Mesenchymal stem cell (in vitro differentiated cells and primary cell): ENCODE data around the gene ACOT7.

ENCODE experiments used
- DNase-seq: peaks from one replicate; pipeline ENCODE4 v3.0.0-alpha.2; 2013
- H2AFZ ChIP-seq: one replicate; pipeline ENCODE4 v1.6.1; 2013; ENCODE audit warnings: low read depth, mild to moderate bottlenecking, control low read depth, inconsistent platforms, low read length, moderate library complexity
- H2AK5ac ChIP-seq: 2 replicates; pipeline ENCODE4 v1.6.1; 2013; ENCODE audit warnings: low read length, moderate library complexity, mild to moderate bottlenecking, inconsistent platforms; ENCODE audit not compliant: severe bottlenecking
- H2BK120ac ChIP-seq: one replicate; pipeline ENCODE4 v1.6.1; 2013; ENCODE audit warnings: low read depth, mild to moderate bottlenecking, inconsistent platforms, low read length, moderate library complexity
- H2BK12ac ChIP-seq, 2 experiments: one replicate each; pipeline ENCODE4 v1.6.1; 2013; ENCODE audit warnings: inconsistent platforms in 2 of 2, low read length in 2 of 2, mild to moderate bottlenecking in 2 of 2, moderate library complexity in 2 of 2, control low read depth in 1 of 2
- H2BK15ac ChIP-seq: one replicate; pipeline ENCODE4 v1.6.1; 2013; ENCODE audit warnings: mild to moderate bottlenecking, low read depth, inconsistent platforms; ENCODE audit not compliant: poor library complexity, severe bottlenecking
- H2BK5ac ChIP-seq: 2 replicates; pipeline ENCODE4 v1.6.1; 2013; ENCODE audit warnings: low read depth, mild to moderate bottlenecking, low read length, control low read depth, inconsistent platforms; ENCODE audit not compliant: poor library complexity, severe bottlenecking
- H3K14ac ChIP-seq, 2 experiments: one replicate each; pipeline ENCODE4 v1.6.1; 2013; ENCODE audit warnings: inconsistent platforms in 2 of 2, low read length in 2 of 2, control low read depth in 1 of 2, mild to moderate bottlenecking in 1 of 2, moderate library complexity in 1 of 2
- H3K18ac ChIP-seq, 2 experiments: one replicate each; pipeline ENCODE4 v1.6.1; 2013; ENCODE audit warnings: inconsistent platforms in 2 of 2, low read length in 2 of 2, control low read depth in 1 of 2, low read depth in 1 of 2, mild to moderate bottlenecking in 1 of 2
- H3K23ac ChIP-seq, 2 experiments: one replicate each; pipeline ENCODE4 v1.6.1; 2013; ENCODE audit warnings: inconsistent platforms in 2 of 2, low read length in 2 of 2, mild to moderate bottlenecking in 2 of 2, moderate library complexity in 2 of 2, control low read depth in 1 of 2
- H3K27ac ChIP-seq: 2 replicates; pipeline ENCODE4 v1.5.1; 2013; ENCODE audit warnings: mild to moderate bottlenecking, moderate library complexity, low read length, control low read depth, inconsistent platforms; ENCODE audit not compliant: poor library complexity, severe bottlenecking
- H3K27me3 ChIP-seq, 2 experiments: 2 replicates each; pipeline versions ENCODE4 v1.6.1 to v1.7.0; 2013; ENCODE audit warnings: low read length in 2 of 2, mild to moderate bottlenecking in 2 of 2, moderate library complexity in 2 of 2, control low read depth in 1 of 2, inconsistent platforms in 1 of 2; ENCODE audit not compliant: control insufficient read depth in 1 of 2, insufficient read depth in 1 of 2
- H3K36me3 ChIP-seq, 2 experiments: 2 replicates each; pipeline versions ENCODE4 v1.6.1 to v1.7.0; 2013; ENCODE audit warnings: low read length in 2 of 2, control low read depth in 1 of 2, inconsistent platforms in 1 of 2, low read depth in 1 of 2, mild to moderate bottlenecking in 1 of 2; ENCODE audit not compliant: insufficient read depth in 2 of 2, control insufficient read depth in 1 of 2
- H3K4ac ChIP-seq, 2 experiments: one replicate each; pipeline ENCODE4 v1.6.1; 2013; ENCODE audit warnings: inconsistent platforms in 2 of 2, low read length in 2 of 2, mild to moderate bottlenecking in 2 of 2, moderate library complexity in 2 of 2, control low read depth in 1 of 2, low read depth in 1 of 2
- H3K4me1 ChIP-seq: 2 replicates; pipeline ENCODE4 v1.6.1; 2013; ENCODE audit warnings: low read depth, low read length, control low read depth; ENCODE audit not compliant: control insufficient read depth, insufficient read depth
- H3K4me2 ChIP-seq: 2 replicates; pipeline ENCODE4 v1.6.1; 2013; ENCODE audit warnings: low read length, mild to moderate bottlenecking, inconsistent platforms; ENCODE audit not compliant: poor library complexity, severe bottlenecking
- H3K4me3 ChIP-seq, 2 experiments: 2 replicates each; pipeline versions ENCODE4 v1.5.1 to v1.7.0; 2013; ENCODE audit warnings: low read length in 2 of 2, mild to moderate bottlenecking in 2 of 2, control low read depth in 1 of 2, low read depth in 1 of 2; ENCODE audit not compliant: insufficient read depth in 1 of 2
- H3K79me1 ChIP-seq: replicated peaks from 2 replicates; pipeline ENCODE4 v1.6.1; 2013; ENCODE audit warnings: mild to moderate bottlenecking, control low read depth, low read length, inconsistent platforms; ENCODE audit not compliant: poor library complexity, severe bottlenecking
- H3K9ac ChIP-seq: 2 replicates; pipeline ENCODE4 v1.7.0; 2013; ENCODE audit warnings: mild to moderate bottlenecking, low read length, moderate library complexity
- H3K9me3 ChIP-seq: 2 replicates; pipeline ENCODE4 v1.7.0; 2013; ENCODE audit warnings: mild to moderate bottlenecking, low read length; ENCODE audit not compliant: control insufficient read depth
- H4K8ac ChIP-seq: one replicate; pipeline ENCODE4 v1.6.1; 2013; ENCODE audit warnings: inconsistent platforms, mild to moderate bottlenecking, low read length, moderate library complexity
- H4K91ac ChIP-seq: one replicate; pipeline ENCODE4 v1.6.1; 2013; ENCODE audit warnings: mild to moderate bottlenecking, low read length, inconsistent platforms
- WGBS: methylation state at CpG from one replicate; pipeline ENCODE4 v1.1.7; 2013; ENCODE audit warnings: mixed read lengths; 5-methylcytosine and 5-hydroxymethylcytosine counted together

ACOT7 gene

GRCh38 chr1:6410248-6410893 lies 16.8 kb upstream of the ACOT7 start:
- no peak for DNase-seq
- WGBS: 85% methylated on average over 12 of the region's 13 CpGs
- no peak overlapping the region for H3K9ac ChIP-seq
- H3K18ac ChIP-seq: no peak overlapping the region
- no peak overlapping the region for H3K27ac ChIP-seq
- no peak overlapping the region for H3K4me2 ChIP-seq
- H4K8ac ChIP-seq: no peak overlapping the region
- no peak overlapping the region for H3K14ac ChIP-seq
- peaks cover 6% of the 10 kb centered on the region for H3K4me1 ChIP-seq
- H2BK12ac ChIP-seq: no peak overlapping the region
- H3K9me3 ChIP-seq: no peaks in the 10 kb centered on the region
- H3K36me3 ChIP-seq: no peaks in the 10 kb centered on the region
- peak overlapping the region; percentile 38 for H2BK15ac ChIP-seq
- no peak overlapping the region for H2BK5ac ChIP-seq
- no peak overlapping the region for H2BK120ac ChIP-seq
- no peak overlapping the region for H2AFZ ChIP-seq
- no peak overlapping the region for H3K23ac ChIP-seq
- peaks cover 13 to 34% of the 10 kb centered on the region in 2 experiments for H3K27me3 ChIP-seq
- H4K91ac ChIP-seq: no peak overlapping the region
- H3K79me1 ChIP-seq: no peaks in the 10 kb centered on the region
- no peak overlapping the region for H3K4ac ChIP-seq
- no peak overlapping the region for H3K4me3 ChIP-seq
- no peak overlapping the region for H2AK5ac ChIP-seq

DNA sequence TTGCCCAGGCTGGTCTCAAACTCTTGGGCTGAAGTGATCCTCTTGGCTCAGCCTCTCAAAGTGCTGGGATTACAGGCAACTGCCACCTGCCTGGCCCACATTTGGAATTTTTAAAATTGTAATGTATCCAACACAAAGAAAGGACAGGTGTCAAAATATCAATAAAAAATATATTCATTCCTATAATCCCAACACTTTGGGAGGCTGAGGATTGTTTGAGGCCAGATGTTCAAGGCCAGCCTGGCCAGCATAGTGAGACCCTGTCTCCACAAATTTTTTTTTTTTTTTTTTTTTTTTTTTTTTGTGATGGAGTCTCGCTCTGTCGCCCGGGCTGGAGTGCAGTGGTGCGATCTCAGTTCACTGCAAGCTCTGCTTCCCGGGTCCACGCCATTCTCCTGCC lies 16.2 kb upstream of the ACOT7 start:
- Histone ChIP-seq H3K36me3 (no peaks in the 10 kb centered on the region), H2AK5ac (no peak overlapping the region), H3K14ac (no peak overlapping the region), H4K8ac (no peak overlapping the region), H3K27me3 (peaks cover 16 to 33% of the 10 kb centered on the region in 2 experiments), H3K9me3 (no peaks in the 10 kb centered on the region), H4K91ac (no peak overlapping the region), H2BK12ac (no peak overlapping the region), H3K4me3 (no peak overlapping the region), H3K9ac (no peak overlapping the region), H3K4me2 (no peak overlapping the region), H3K79me1 (no peaks in the 10 kb centered on the region), H3K4me1 (peaks cover 6% of the 10 kb centered on the region), H3K18ac (no peak overlapping the region), H3K4ac (no peak overlapping the region), H3K27ac (no peak overlapping the region), H2AFZ (no peak overlapping the region), H2BK120ac (no peak overlapping the region), H3K23ac (no peak overlapping the region), H2BK5ac (no peak overlapping the region), H2BK15ac (no peak overlapping the region)
- WGBS: 88% methylated on average over 2 of the region's 6 CpGs
- no peak for DNase-seq

DNA sequence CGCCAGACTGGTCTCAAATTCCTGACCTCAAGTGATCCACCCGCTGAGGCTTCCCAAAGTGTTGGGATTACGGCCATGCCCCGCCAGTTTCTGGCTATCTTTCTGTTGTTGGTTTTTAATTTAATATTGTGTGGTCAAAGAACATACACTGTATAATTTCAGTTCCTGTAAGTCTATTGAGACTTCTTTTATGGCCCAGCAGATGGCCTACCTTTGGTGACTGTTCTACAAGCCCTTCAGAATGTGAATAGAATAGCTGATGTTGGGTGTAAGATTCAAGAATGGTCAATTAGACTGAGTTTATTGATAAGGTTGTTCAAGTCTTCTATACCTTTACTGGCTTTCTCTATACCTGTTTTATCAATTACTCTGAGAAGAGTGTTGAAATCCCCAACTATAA lies 15.5 kb upstream of the ACOT7 start:
- WGBS: 94% methylated on average over 4 of the region's 4 CpGs
- Histone ChIP-seq H3K4ac (no peak overlapping the region), H3K79me1 (no peaks in the 10 kb centered on the region), H3K14ac (no peak overlapping the region), H2BK15ac (no peak overlapping the region), H4K8ac (no peak overlapping the region), H3K9ac (no peak overlapping the region), H2AFZ (no peak overlapping the region), H3K27me3 (peaks cover 16 to 27% of the 10 kb centered on the region in 2 experiments), H3K4me2 (no peak overlapping the region), H4K91ac (no peak overlapping the region), H3K4me1 (peaks cover under 1% of the 10 kb centered on the region), H3K23ac (no peak overlapping the region), H3K27ac (no peak overlapping the region), H2AK5ac (no peak overlapping the region), H3K36me3 (no peaks in the 10 kb centered on the region), H2BK5ac (no peak overlapping the region), H2BK120ac (no peak overlapping the region), H3K4me3 (no peak overlapping the region), H3K18ac (no peak overlapping the region), H3K9me3 (no peaks in the 10 kb centered on the region), H2BK12ac (no peak overlapping the region)
- DNase-seq: no peak

GRCh38 chr1:6408023-6408422 lies 14.5 kb upstream of the ACOT7 start:
- Histone ChIP-seq H3K14ac (no peak overlapping the region), H3K23ac (no peak overlapping the region)

More at GRCh38 chr1:6408023-6408422, 14.5 kb upstream of the ACOT7 start:
- Histone ChIP-seq H3K27ac (no peak overlapping the region), H3K4me1 (no peaks in the 10 kb centered on the region), H3K18ac (no peak overlapping the region), H2BK15ac (no peak overlapping the region), H4K91ac (no peak overlapping the region), H2AK5ac (no peak overlapping the region), H3K4me2 (no peak overlapping the region), H3K4ac (no peak overlapping the region), H3K4me3 (no peak overlapping the region), H2BK12ac (no peak overlapping the region), H3K79me1 (no peaks in the 10 kb centered on the region), H2BK120ac (no peak overlapping the region), H3K9me3 (no peaks in the 10 kb centered on the region), H3K9ac (no peak overlapping the region), H3K36me3 (no peaks in the 10 kb centered on the region), H2AFZ (no peak overlapping the region), H2BK5ac (no peak overlapping the region), H4K8ac (no peak overlapping the region), H3K27me3 (peaks cover 16 to 27% of the 10 kb centered on the region in 2 experiments)
- WGBS: 86% methylated on average over 4 of the region's 6 CpGs
- DNase-seq: no peak
